H1 (cell line): ENCODE measurements around the gene CELF2. TPM values are rescaled to one million over a fixed set of nuclear protein-coding genes. Genes with fewer than 3 reads are reported as not detected.

ENCODE experiments used
- CTCF ChIA-PET: fragments of 300-600 bp; sonication (Branson Sonifier 250); formaldehyde crosslinking; loops from one replicate; lab custom pipeline; 2021; ENCODE audit not compliant: partially characterized antibody; lab: Charles Lee
- POLR2A ChIA-PET: fragments of 300-600 bp; sonication (Branson Sonifier 250); formaldehyde crosslinking; loops from one replicate; lab custom pipeline; 2021; ENCODE audit warnings: inconsistent platforms; ENCODE audit not compliant: partially characterized antibody; lab: Charles Lee
- DNase-seq, 2 experiments: peaks; one replicate each; pipeline versions ENCODE4 v3.0.0 to v3.0.0-alpha.2; 2010 to 2022; ENCODE audit warnings: low spot score in 2 of 2, low read depth in 1 of 2, mixed read lengths in 1 of 2
- FAIRE-seq: peaks from 2 replicates; lab custom pipeline; 2011; peaks lifted over from hg19 to GRCh38; lab: Jason Lieb, UNC
- H2AFZ ChIP-seq: 2 replicates; pipeline ENCODE4 v1.8.1; 2012; ENCODE audit warnings: low read length, inconsistent platforms
- H2AK5ac ChIP-seq: 2 replicates; pipeline ENCODE4 v1.6.1; 2013; ENCODE audit warnings: low read depth, low read length
- H2BK120ac ChIP-seq: replicated peaks from 2 replicates; pipeline ENCODE3; 2013; ENCODE audit warnings: low read depth, low read length, inconsistent platforms
- H2BK12ac ChIP-seq: 2 replicates; pipeline ENCODE4 v1.6.1; 2013; ENCODE audit warnings: low read depth, low read length
- H2BK15ac ChIP-seq: 2 replicates; pipeline ENCODE4 v1.6.1; 2013; ENCODE audit warnings: low read length
- H2BK20ac ChIP-seq: 2 replicates; pipeline ENCODE4 v1.6.1; 2013; ENCODE audit warnings: low read length
- H2BK5ac ChIP-seq: 2 replicates; pipeline ENCODE4 v1.6.1; 2013; ENCODE audit warnings: low read depth, low read length
- H3K14ac ChIP-seq: 2 replicates; pipeline ENCODE4 v1.6.1; 2013; ENCODE audit warnings: inconsistent platforms; ENCODE audit not compliant: insufficient read length
- H3K18ac ChIP-seq: 2 replicates; pipeline ENCODE4 v1.6.1; 2013; ENCODE audit warnings: low read length; ENCODE audit errors: extremely low read depth
- H3K23ac ChIP-seq: 2 replicates; pipeline ENCODE4 v1.6.1; 2013; ENCODE audit warnings: inconsistent platforms; ENCODE audit not compliant: insufficient read length
- H3K23me2 ChIP-seq: 2 replicates; pipeline ENCODE4 v1.6.1; 2013; ENCODE audit warnings: low read depth, low read length
- H3K27ac ChIP-seq: 2 replicates; pipeline ENCODE4 v1.6.1; 2011; ENCODE audit warnings: low read depth, low read length, inconsistent platforms
- H3K27me3 ChIP-seq, 4 experiments: replicated peaks in 1 of 4; 1 replicate in 1 of 4; 2 replicates in 3 of 4; pipeline versions ENCODE4 v1.6.1 to v1.8.1; 2011 to 2013; ENCODE audit warnings: low read length in 3 of 4, mild to moderate bottlenecking in 3 of 4, inconsistent platforms in 2 of 4, mixed read lengths in 2 of 4, moderate library complexity in 1 of 4; ENCODE audit not compliant: control insufficient read depth in 3 of 4, insufficient read depth in 3 of 4; ENCODE audit errors: extremely low read depth in 1 of 4
- H3K36me3 ChIP-seq, 4 experiments: 2 replicates each; pipeline versions ENCODE4 v1.6.1 to v1.8.1; 2011 to 2013; ENCODE audit warnings: mild to moderate bottlenecking in 4 of 4, low read length in 3 of 4, moderate library complexity in 2 of 4, control low read depth in 1 of 4, inconsistent platforms in 1 of 4; ENCODE audit not compliant: insufficient read depth in 4 of 4, control insufficient read depth in 2 of 4
- H3K4ac ChIP-seq: replicated peaks from 2 replicates; pipeline ENCODE3; 2013; ENCODE audit warnings: low read length, low read depth, mixed read lengths, inconsistent platforms; ENCODE audit not compliant: insufficient read length
- H3K4me1 ChIP-seq, 4 experiments: replicated peaks in 1 of 4; 1 replicate in 1 of 4; 2 replicates in 3 of 4; pipeline versions ENCODE4 v1.6.1 to v1.8.1; 2011 to 2013; ENCODE audit warnings: low read length in 3 of 4, inconsistent platforms in 2 of 4, mixed read lengths in 1 of 4; ENCODE audit not compliant: insufficient read depth in 4 of 4, control insufficient read depth in 3 of 4
- H3K4me2 ChIP-seq, 2 experiments: 2 replicates each; pipeline versions ENCODE4 v1.6.1 to v1.8.1; 2011 to 2013; ENCODE audit warnings: low read depth in 2 of 2, low read length in 2 of 2, control low read depth in 1 of 2, inconsistent platforms in 1 of 2, mild to moderate bottlenecking in 1 of 2; ENCODE audit not compliant: insufficient read depth in 1 of 2
- H3K4me3 ChIP-seq, 4 experiments: fragments of 200-600, 300-600 bp in 1 of 4; sonication (generic), shearing (Covaris generic), sonication (Bioruptor Twin) in 1 of 4; 2 replicates each; pipeline versions ENCODE4 v1.5.1 to v1.8.1; 2011 to 2016; ENCODE audit warnings: low read length in 4 of 4, low read depth in 3 of 4, control low read depth in 2 of 4, inconsistent platforms in 2 of 4, mild to moderate bottlenecking in 2 of 4, mixed read lengths in 1 of 4, moderate library complexity in 1 of 4; ENCODE audit not compliant: insufficient read depth in 2 of 4; ENCODE audit errors: extremely low read depth in 1 of 4
- H3K56ac ChIP-seq: replicated peaks from 2 replicates; pipeline ENCODE3; 2013; ENCODE audit warnings: low read depth, mild to moderate bottlenecking, mixed read lengths, low read length, inconsistent platforms; ENCODE audit not compliant: insufficient read length
- H3K79me1 ChIP-seq: 2 replicates; pipeline ENCODE4 v1.6.1; 2013; ENCODE audit warnings: low read depth, low read length, control low read depth
- H3K79me2 ChIP-seq, 2 experiments: 2 replicates each; pipeline versions ENCODE4 v1.6.1 to v1.8.1; 2012 to 2013; ENCODE audit warnings: low read length in 2 of 2, mild to moderate bottlenecking in 2 of 2, inconsistent platforms in 1 of 2; ENCODE audit not compliant: insufficient read depth in 2 of 2, control insufficient read depth in 1 of 2
- H3K9ac ChIP-seq, 4 experiments: replicated peaks in 1 of 4; 1 replicate in 1 of 4; 2 replicates in 3 of 4; pipeline versions ENCODE4 v1.6.1 to v1.8.1; 2011 to 2013; ENCODE audit warnings: low read depth in 3 of 4, low read length in 3 of 4, control low read depth in 2 of 4, mild to moderate bottlenecking in 2 of 4, moderate library complexity in 2 of 4, inconsistent platforms in 1 of 4; ENCODE audit errors: extremely low read depth in 1 of 4
- H3K9me3 ChIP-seq, 2 experiments: 2 replicates each; pipeline versions ENCODE4 v1.6.1 to v1.8.1; 2012 to 2013; ENCODE audit warnings: mild to moderate bottlenecking in 2 of 2, moderate library complexity in 2 of 2, control low read depth in 1 of 2, inconsistent platforms in 1 of 2, low read depth in 1 of 2, low read length in 1 of 2, mixed read lengths in 1 of 2; ENCODE audit not compliant: insufficient read depth in 2 of 2
- H4K20me1 ChIP-seq, 2 experiments: replicated peaks in 1 of 2; 2 replicates each; pipeline versions ENCODE3 to v1.8.1; 2011 to 2013; ENCODE audit warnings: inconsistent platforms in 2 of 2, low read length in 2 of 2, mild to moderate bottlenecking in 1 of 2; ENCODE audit not compliant: insufficient read depth in 2 of 2, control insufficient read depth in 1 of 2
- H4K5ac ChIP-seq: 2 replicates; pipeline ENCODE4 v1.6.1; 2013; ENCODE audit warnings: low read length, low read depth, mixed read lengths, inconsistent platforms; ENCODE audit not compliant: insufficient read length
- H4K8ac ChIP-seq: 2 replicates; pipeline ENCODE4 v1.8.0; 2013; ENCODE audit warnings: mild to moderate bottlenecking, moderate library complexity, low read length, inconsistent platforms; ENCODE audit not compliant: insufficient read depth; ENCODE audit errors: extremely low read depth
- H4K91ac ChIP-seq: replicated peaks from 2 replicates; pipeline ENCODE3; 2013; ENCODE audit warnings: low read length, mixed read lengths, inconsistent platforms; ENCODE audit not compliant: insufficient read length
- BRCA1 ChIP-seq: IDR thresholded peaks from 2 replicates; pipeline ENCODE4 v1.6.1; 2012; ENCODE audit warnings: low read depth, low read length, improper control_type of control experiment
- FOSL1 ChIP-seq: IDR thresholded peaks from 2 replicates; pipeline ENCODE4 v1.6.1; 2011; ENCODE audit warnings: mild to moderate bottlenecking, low read depth, low read length, moderate library complexity; ENCODE audit not compliant: insufficient read depth
- RBBP5 ChIP-seq: IDR thresholded peaks from 2 replicates; pipeline ENCODE4 v1.7.1; 2012; ENCODE audit warnings: low read depth, mild to moderate bottlenecking, inconsistent platforms, low read length, moderate library complexity, borderline replicate concordance
- RXRA ChIP-seq: IDR thresholded peaks from 2 replicates; pipeline ENCODE4 v1.6.1; 2011; ENCODE audit warnings: low read depth, mild to moderate bottlenecking, low read length, moderate library complexity; ENCODE audit not compliant: insufficient read depth
- SIN3A ChIP-seq, 2 experiments: IDR thresholded peaks in 1 of 2; conservative IDR thresholded peaks in 1 of 2; 2 replicates each; pipeline ENCODE4 v1.6.1; 2011 to 2012; ENCODE audit warnings: low read length in 2 of 2, improper control_type of control experiment in 1 of 2, low read depth in 1 of 2, mild to moderate bottlenecking in 1 of 2
- SIX5 ChIP-seq: IDR thresholded peaks from 2 replicates; pipeline ENCODE4 v1.6.1; 2011; ENCODE audit warnings: mild to moderate bottlenecking, low read depth, low read length
- SP2 ChIP-seq: IDR thresholded peaks from 2 replicates; pipeline ENCODE4 v1.6.1; 2012; ENCODE audit warnings: mild to moderate bottlenecking, low read length, inconsistent platforms
- TAF7 ChIP-seq: optimal IDR thresholded peaks from 2 replicates; pipeline ENCODE3; 2011; ENCODE audit warnings: low read depth, mild to moderate bottlenecking, inconsistent platforms, low read length, moderate library complexity, borderline replicate concordance
- WGBS, 2 experiments: shearing (Covaris generic) in 1 of 2; methylation state at CpG; one replicate each; pipeline versions ENCODE4 v1.1.6 to v1.1.7; 2013 to 2015; ENCODE audit warnings: low lambda C conversion rate in 2 of 2, mixed read lengths in 2 of 2, inconsistent platforms in 1 of 2, low coverage in 1 of 2, missing lambda C conversion rate in 1 of 2; ENCODE audit not compliant: insufficient replicate concordance in 2 of 2, insufficient coverage in 1 of 2, insufficient read length in 1 of 2; ENCODE audit errors: extremely low coverage in 1 of 2, missing lambda C conversion rate in 1 of 2; 5-methylcytosine and 5-hydroxymethylcytosine counted together
- polyA plus RNA-seq, 7 experiments: library from polyadenylated mRNA; depleted of rRNA in 3 of 7; stranded (reverse) in 5 of 7; unstranded in 2 of 7; fragments of >200 nt in 5 of 7; fragments of 200-250 nt in 2 of 7; gene quantifications; 1 replicate in 5 of 7; 2 replicates in 1 of 7; 4 replicates in 1 of 7; pipeline versions ENCODE4 v1.2.1 to v1.2.3, GENCODE V29; 2011 to 2013; ENCODE audit warnings: missing spikeins in 2 of 7, mixed read lengths in 2 of 7
- total RNA-seq: library from RNA; stranded (reverse); fragmentation: NEBNext Ultra II Directional; extraction: Animal tissue kit (Norgen Biotek cat#: 25700); gene quantifications from 2 replicates; pipeline ENCODE4 v1.2.1, GENCODE V29; 2021
- TF ChIP-seq, protein P1 (sequence below): IDR thresholded peaks from 2 replicates; pipeline ENCODE4 v1.6.1; 2012; ENCODE audit warnings: inconsistent platforms
- TF ChIP-seq, protein P2 (sequence below), 3 experiments: IDR thresholded peaks; 1 replicate in 2 of 3; 2 replicates in 1 of 3; pipeline versions ENCODE4 v1.5.1 to v1.6.1; 2011; ENCODE audit warnings: low read length in 3 of 3, mild to moderate bottlenecking in 3 of 3, inconsistent platforms in 2 of 3, low read depth in 1 of 3, moderate library complexity in 1 of 3; ENCODE audit not compliant: insufficient read depth in 1 of 3; ENCODE audit errors: control extremely low read depth in 1 of 3

CELF2 gene
- total and polyA plus RNA-seq, 2 of the 8 experiments (the other 6 are each of a cell fraction or from before 2014, with no cell fraction given) = 18.3 to 22.7 TPM

GRCh38 chr10:11332846-11333245, 315.2 kb downstream of the CELF2 start:
- Histone ChIP-seq H2BK15ac (no peak overlapping the region), H3K4ac (no peak overlapping the region), H3K36me3 (no peaks in the 10 kb centered on the region), H4K91ac (no peak overlapping the region), H3K27me3 (no peaks in the 10 kb centered on the region), H2AFZ (no peak overlapping the region), H4K8ac (no peak overlapping the region), H2BK120ac (no peak overlapping the region), H3K9me3 (no peaks in the 10 kb centered on the region), H3K23ac (no peak overlapping the region), H3K14ac (no peak overlapping the region), H3K4me2 (no peak overlapping the region), H3K27ac (no peak overlapping the region), H3K4me1 (peaks cover 4 to 26% (median 11%) of the 10 kb centered on the region in 4 experiments), H3K4me3 (no peak overlapping the region), H2AK5ac (no peak overlapping the region), H2BK20ac (no peak overlapping the region), H3K18ac (no peak overlapping the region), H3K79me2 (no peaks in the 10 kb centered on the region), H3K9ac (no peak overlapping the region), H2BK5ac (no peak overlapping the region), H4K5ac (no peak overlapping the region), H4K20me1 (no peaks in the 10 kb centered on the region), H2BK12ac (no peak overlapping the region), H3K23me2 (no peaks in the 10 kb centered on the region), H3K79me1 (no peaks in the 10 kb centered on the region), H3K56ac (no peak overlapping the region)
- no peak for FAIRE-seq
- WGBS, 2 experiments = 94 to 100% methylated on average over 2 to 10 of the region's 10 CpGs
- POLR2A ChIA-PET = no interaction called here
- DNase-seq = no peak
- CTCF ChIA-PET = no interaction called here
- TF ChIP-seq RXRA (no peak), FOSL1 (no peak), BRCA1 (no peak), RBBP5 (no peak), TAF7 (no peak), SIN3A (conservative IDR thresholded peaks at IDR 0.05 in 1 of 2, IDR thresholded peaks at IDR 0.05 in 1 of 2; ENCODE audit: low read depth in 1 of 2, low read length in 2 of 2) (no peak), SP2 (no peak), SIX5 (no peak)
- TF ChIP-seq, protein P1, sequence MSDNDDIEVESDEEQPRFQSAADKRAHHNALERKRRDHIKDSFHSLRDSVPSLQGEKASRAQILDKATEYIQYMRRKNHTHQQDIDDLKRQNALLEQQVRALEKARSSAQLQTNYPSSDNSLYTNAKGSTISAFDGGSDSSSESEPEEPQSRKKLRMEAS = no peak
- TF ChIP-seq, protein P2, sequence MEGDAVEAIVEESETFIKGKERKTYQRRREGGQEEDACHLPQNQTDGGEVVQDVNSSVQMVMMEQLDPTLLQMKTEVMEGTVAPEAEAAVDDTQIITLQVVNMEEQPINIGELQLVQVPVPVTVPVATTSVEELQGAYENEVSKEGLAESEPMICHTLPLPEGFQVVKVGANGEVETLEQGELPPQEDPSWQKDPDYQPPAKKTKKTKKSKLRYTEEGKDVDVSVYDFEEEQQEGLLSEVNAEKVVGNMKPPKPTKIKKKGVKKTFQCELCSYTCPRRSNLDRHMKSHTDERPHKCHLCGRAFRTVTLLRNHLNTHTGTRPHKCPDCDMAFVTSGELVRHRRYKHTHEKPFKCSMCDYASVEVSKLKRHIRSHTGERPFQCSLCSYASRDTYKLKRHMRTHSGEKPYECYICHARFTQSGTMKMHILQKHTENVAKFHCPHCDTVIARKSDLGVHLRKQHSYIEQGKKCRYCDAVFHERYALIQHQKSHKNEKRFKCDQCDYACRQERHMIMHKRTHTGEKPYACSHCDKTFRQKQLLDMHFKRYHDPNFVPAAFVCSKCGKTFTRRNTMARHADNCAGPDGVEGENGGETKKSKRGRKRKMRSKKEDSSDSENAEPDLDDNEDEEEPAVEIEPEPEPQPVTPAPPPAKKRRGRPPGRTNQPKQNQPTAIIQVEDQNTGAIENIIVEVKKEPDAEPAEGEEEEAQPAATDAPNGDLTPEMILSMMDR (IDR thresholded peaks at IDR 0.05; ENCODE audit: control extremely low read depth in 1 of 3, insufficient read depth in 1 of 3, low read depth in 1 of 3, low read length in 3 of 3) = no peak
